ENCODE data around the gene HERPUD1. TPM values are rescaled to one million over a fixed set of nuclear protein-coding genes. Genes with fewer than 3 reads are reported as not detected.
"Not testable (repeated sequence)": the region's sequence is repeated elsewhere in the genome, so short reads cannot be mapped to it uniquely, and the experiment has no call there.

HERPUD1 gene, protein sequence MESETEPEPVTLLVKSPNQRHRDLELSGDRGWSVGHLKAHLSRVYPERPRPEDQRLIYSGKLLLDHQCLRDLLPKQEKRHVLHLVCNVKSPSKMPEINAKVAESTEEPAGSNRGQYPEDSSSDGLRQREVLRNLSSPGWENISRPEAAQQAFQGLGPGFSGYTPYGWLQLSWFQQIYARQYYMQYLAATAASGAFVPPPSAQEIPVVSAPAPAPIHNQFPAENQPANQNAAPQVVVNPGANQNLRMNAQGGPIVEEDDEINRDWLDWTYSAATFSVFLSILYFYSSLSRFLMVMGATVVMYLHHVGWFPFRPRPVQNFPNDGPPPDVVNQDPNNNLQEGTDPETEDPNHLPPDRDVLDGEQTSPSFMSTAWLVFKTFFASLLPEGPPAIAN
- polyA plus RNA-seq (2013): 252 and 267 TPM in 2 replicates

DNA sequence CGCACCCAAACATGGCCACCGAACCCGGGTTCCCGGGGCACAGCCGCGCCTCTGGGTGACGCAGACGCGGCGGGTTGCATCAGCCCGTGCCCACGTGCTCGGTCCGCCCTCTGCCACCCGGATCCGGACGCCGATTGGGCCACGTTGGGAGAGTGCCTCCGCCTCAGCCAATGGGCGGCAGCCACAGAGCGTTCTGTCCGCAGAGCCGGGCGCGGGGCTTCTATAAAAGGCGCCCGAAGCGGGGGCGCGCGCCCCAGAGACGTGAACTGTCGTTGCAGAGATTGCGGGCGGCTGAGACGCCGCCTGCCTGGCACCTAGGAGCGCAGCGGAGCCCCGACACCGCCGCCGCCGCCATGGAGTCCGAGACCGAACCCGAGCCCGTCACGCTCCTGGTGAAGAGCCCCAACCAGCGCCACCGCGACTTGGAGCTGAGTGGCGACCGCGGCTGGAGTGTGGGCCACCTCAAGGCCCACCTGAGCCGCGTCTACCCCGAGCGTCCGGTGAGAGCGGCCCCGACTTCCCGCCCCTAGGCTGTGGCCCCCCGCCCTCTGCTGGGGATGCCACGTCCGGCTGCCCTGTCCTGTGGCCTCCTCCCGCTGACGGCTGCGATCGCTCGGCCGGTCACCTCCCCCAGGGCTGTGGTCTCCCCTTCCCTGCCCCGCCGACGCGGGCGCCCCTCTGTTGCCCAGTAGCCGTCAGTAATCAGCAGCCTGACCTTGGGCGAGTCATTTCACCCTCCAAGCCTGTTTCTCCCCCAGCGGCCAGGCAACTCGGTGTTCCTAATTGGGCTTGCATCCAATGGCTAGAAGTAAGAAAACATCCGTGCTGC is at the start of gene HERPUD1:
Gene HERPUD1, plus strand, starts transcription at position 251 of the 829 bp plus-strand sequence. Its CDS starts 103 bp downstream, at position 354.
- WGBS (ENCODE audit: extremely low coverage, insufficient coverage, insufficient read length): no CpG with 5 or more reads among the region's 83 CpGs
- peak within 1 kb of the TSS; percentile 78 for H3K27ac ChIP-seq (ENCODE audit: low read depth, low read length)
- no peak within 1 kb of the TSS for H3K23ac ChIP-seq (ENCODE audit: low read length)
- H4K8ac ChIP-seq (ENCODE audit: low read depth, low read length): peak within 1 kb of the TSS; percentile 99
- H3K27me3 ChIP-seq (ENCODE audit: insufficient read depth, low read length): no peaks in the 10 kb centered on the region
- peak within 1 kb of the TSS; percentile 77 for H2BK5ac ChIP-seq (ENCODE audit: low read depth, low read length, poor library complexity)
- H3K4me3 ChIP-seq (ENCODE audit: low read depth, low read length): peak within 1 kb of the TSS; percentile 96
- peak within 1 kb of the TSS; percentile 96 for H3K4ac ChIP-seq (ENCODE audit: low read depth, low read length)
- peak within 1 kb of the TSS; percentile 95 for H3K14ac ChIP-seq (ENCODE audit: low read length)
- peak within 1 kb of the TSS; percentile 89 for H3K4me2 ChIP-seq (ENCODE audit: low read length)
- peak within 1 kb of the TSS; percentile 78 for H3K9ac ChIP-seq (ENCODE audit: low read length)
- peak; percentile 97 to 99 for DNase-seq
- H4K12ac ChIP-seq (ENCODE audit: low read depth, low read length): peak within 1 kb of the TSS; percentile 95
- peak within 1 kb of the TSS; percentile 72 for H2BK12ac ChIP-seq (ENCODE audit: low read length)
- H3K4me1 ChIP-seq (ENCODE audit: control insufficient read depth in 1 of 2, insufficient read depth in 2 of 2, low read length in 2 of 2): peaks cover 3 to 8% of the 10 kb centered on the region in 2 experiments
- H3K79me2 ChIP-seq (ENCODE audit: control insufficient read depth, insufficient read depth, low read length, poor library complexity): peaks cover 12% of the 10 kb centered on the region
- peak within 1 kb of the TSS; percentile 92 for H3K18ac ChIP-seq (ENCODE audit: low read length)
- H4K91ac ChIP-seq (ENCODE audit: low read depth, low read length): peak within 1 kb of the TSS; percentile 99
- peaks cover 15% of the 10 kb centered on the region for H3K79me1 ChIP-seq (ENCODE audit: low read length)
- H2AFZ ChIP-seq (ENCODE audit: insufficient read depth, low read length, poor library complexity): peak within 1 kb of the TSS; percentile 87
- peaks cover 5 to 9% of the 10 kb centered on the region in 2 experiments for H3K36me3 ChIP-seq (ENCODE audit: control insufficient read depth in 1 of 2, insufficient read depth in 2 of 2, low read length in 2 of 2)
- H2BK120ac ChIP-seq (ENCODE audit: insufficient read depth, low read length, poor library complexity): peak within 1 kb of the TSS; percentile 89
- no peaks in the 10 kb centered on the region for H3K9me3 ChIP-seq (ENCODE audit: insufficient read depth, low read depth, low read length)
- H2AK5ac ChIP-seq (ENCODE audit: low read length): peak within 1 kb of the TSS; percentile 47

DNA sequence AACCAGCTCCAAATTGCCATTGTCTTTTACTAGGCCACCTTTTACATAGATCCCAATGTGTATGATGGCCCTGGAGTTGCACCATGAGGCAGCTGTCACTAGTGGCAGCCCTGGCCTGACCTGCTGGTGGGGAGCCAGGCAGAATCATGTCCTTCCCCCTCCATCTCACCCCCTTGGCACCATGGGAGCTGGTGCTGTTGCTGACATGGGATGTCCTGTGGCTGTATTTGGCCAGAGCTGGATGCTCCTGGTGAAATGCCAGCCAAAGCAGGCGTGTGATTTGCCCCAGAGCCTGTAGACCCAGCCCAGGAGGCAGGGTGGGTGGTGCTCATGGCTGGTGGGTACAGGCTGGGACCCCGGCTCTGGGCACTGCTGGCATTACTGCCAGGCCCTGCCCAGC is 48.4 kb upstream of the HERPUD1 start:
- Histone ChIP-seq H3K4ac (ENCODE audit: low read depth, low read length) (no peak overlapping the region), H3K9me3 (ENCODE audit: insufficient read depth, low read depth, low read length) (peaks cover 8% of the 10 kb centered on the region), H3K79me2 (ENCODE audit: control insufficient read depth, insufficient read depth, low read length, poor library complexity) (no peaks in the 10 kb centered on the region), H3K9ac (ENCODE audit: low read length) (peak overlapping the region; percentile 10), H3K27ac (ENCODE audit: low read depth, low read length) (no peak overlapping the region), H3K23ac (ENCODE audit: low read length) (no peak overlapping the region), H4K91ac (ENCODE audit: low read depth, low read length) (no peak overlapping the region), H2BK12ac (ENCODE audit: low read length) (no peak overlapping the region), H3K36me3 (ENCODE audit: control insufficient read depth in 1 of 2, insufficient read depth in 2 of 2, low read length in 2 of 2) (no peaks in the 10 kb centered on the region), H3K4me2 (ENCODE audit: low read length) (no peak overlapping the region), H3K27me3 (ENCODE audit: insufficient read depth, low read length) (no peaks in the 10 kb centered on the region), H4K12ac (ENCODE audit: low read depth, low read length) (no peak overlapping the region), H2AFZ (ENCODE audit: insufficient read depth, low read length, poor library complexity) (no peak overlapping the region), H2BK120ac (ENCODE audit: insufficient read depth, low read length, poor library complexity) (no peak overlapping the region), H2BK5ac (ENCODE audit: low read depth, low read length, poor library complexity) (no peak overlapping the region), H3K4me1 (ENCODE audit: control insufficient read depth in 1 of 2, insufficient read depth in 2 of 2, low read length in 2 of 2) (no peaks in the 10 kb centered on the region), H2AK5ac (ENCODE audit: low read length) (no peak overlapping the region), H3K4me3 (ENCODE audit: low read depth, low read length) (no peak overlapping the region), H3K14ac (ENCODE audit: low read length) (peak overlapping the region; percentile 7), H3K18ac (ENCODE audit: low read length) (no peak overlapping the region), H3K79me1 (ENCODE audit: low read length) (no peaks in the 10 kb centered on the region), H4K8ac (ENCODE audit: low read depth, low read length) (no peak overlapping the region)
- no peak for DNase-seq
- WGBS (ENCODE audit: extremely low coverage, insufficient coverage, insufficient read length): no CpG with 5 or more reads among the region's 2 CpGs

DNA sequence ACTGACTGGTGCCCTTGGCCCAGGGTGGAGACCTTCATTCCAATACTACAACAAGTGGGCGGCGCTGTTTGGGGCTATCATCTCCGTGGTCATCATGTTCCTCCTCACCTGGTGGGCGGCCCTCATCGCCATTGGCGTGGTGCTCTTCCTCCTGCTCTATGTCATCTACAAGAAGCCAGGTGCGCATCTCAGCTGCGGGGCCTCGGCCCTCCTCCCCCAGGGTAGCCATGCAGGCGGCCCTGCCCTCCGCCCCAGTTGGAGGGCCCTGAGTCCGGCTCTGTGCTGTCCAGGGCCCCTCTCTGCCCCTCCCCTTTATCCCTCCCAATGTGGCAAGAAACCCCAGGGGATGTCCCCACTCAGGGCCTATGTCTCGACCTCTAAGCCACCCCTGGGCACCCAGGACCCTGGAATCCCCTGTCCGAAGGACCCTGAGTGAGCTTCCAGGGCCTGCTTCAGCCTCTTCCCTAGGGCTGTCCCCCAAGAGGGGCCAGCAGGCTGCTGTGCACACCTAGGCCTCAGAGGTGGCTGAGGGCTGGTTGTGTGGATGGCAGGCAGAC is 47.8 kb upstream of the HERPUD1 start:
- Histone ChIP-seq H3K79me2 (ENCODE audit: control insufficient read depth, insufficient read depth, low read length, poor library complexity) (no peaks in the 10 kb centered on the region), H3K9me3 (ENCODE audit: insufficient read depth, low read depth, low read length) (peaks cover 8% of the 10 kb centered on the region), H3K23ac (ENCODE audit: low read length) (no peak overlapping the region), H2AK5ac (ENCODE audit: low read length) (no peak overlapping the region), H4K12ac (ENCODE audit: low read depth, low read length) (no peak overlapping the region), H3K4ac (ENCODE audit: low read depth, low read length) (no peak overlapping the region), H3K9ac (ENCODE audit: low read length) (no peak overlapping the region), H3K4me3 (ENCODE audit: low read depth, low read length) (no peak overlapping the region), H3K79me1 (ENCODE audit: low read length) (no peaks in the 10 kb centered on the region), H2BK5ac (ENCODE audit: low read depth, low read length, poor library complexity) (no peak overlapping the region), H3K18ac (ENCODE audit: low read length) (no peak overlapping the region), H3K27me3 (ENCODE audit: insufficient read depth, low read length) (no peaks in the 10 kb centered on the region), H4K91ac (ENCODE audit: low read depth, low read length) (no peak overlapping the region), H4K8ac (ENCODE audit: low read depth, low read length) (no peak overlapping the region), H2AFZ (ENCODE audit: insufficient read depth, low read length, poor library complexity) (no peak overlapping the region), H3K27ac (ENCODE audit: low read depth, low read length) (no peak overlapping the region), H2BK120ac (ENCODE audit: insufficient read depth, low read length, poor library complexity) (no peak overlapping the region), H2BK12ac (ENCODE audit: low read length) (no peak overlapping the region), H3K36me3 (ENCODE audit: control insufficient read depth in 1 of 2, insufficient read depth in 2 of 2, low read length in 2 of 2) (no peaks in the 10 kb centered on the region), H3K14ac (ENCODE audit: low read length) (peak overlapping the region; percentile 7), H3K4me1 (ENCODE audit: control insufficient read depth in 1 of 2, insufficient read depth in 2 of 2, low read length in 2 of 2) (no peaks in the 10 kb centered on the region), H3K4me2 (ENCODE audit: low read length) (no peak overlapping the region)
- WGBS (ENCODE audit: extremely low coverage, insufficient coverage, insufficient read length): no CpG with 5 or more reads among the region's 14 CpGs
- no peak for DNase-seq

DNA sequence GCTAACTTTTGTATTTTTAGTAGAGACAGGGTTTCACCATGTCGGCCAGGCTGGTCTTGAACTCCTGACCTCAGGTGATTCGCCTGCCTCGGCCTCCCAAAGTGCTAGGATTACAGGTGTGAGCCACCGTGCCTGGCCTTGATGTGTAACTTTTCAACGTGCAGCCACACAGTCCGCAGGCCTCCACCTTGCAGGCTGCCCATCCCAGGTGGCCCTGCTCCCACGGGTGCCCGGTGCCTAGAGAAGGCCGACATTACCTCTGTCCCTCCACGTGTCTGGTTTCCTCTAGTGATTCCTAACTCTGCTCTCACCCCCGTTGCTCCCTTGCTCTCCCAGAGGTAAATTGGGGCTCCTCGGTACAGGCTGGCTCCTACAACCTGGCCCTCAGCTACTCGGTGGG is 47.0 kb upstream of the HERPUD1 start:
- not testable (repeated sequence) for H3K14ac ChIP-seq (ENCODE audit: low read length); H2AFZ ChIP-seq (ENCODE audit: insufficient read depth, low read length, poor library complexity); H2AK5ac ChIP-seq (ENCODE audit: low read length); H3K27me3 ChIP-seq (ENCODE audit: insufficient read depth, low read length); H3K79me2 ChIP-seq (ENCODE audit: control insufficient read depth, insufficient read depth, low read length, poor library complexity); H2BK12ac ChIP-seq (ENCODE audit: low read length); H4K91ac ChIP-seq (ENCODE audit: low read depth, low read length); H3K23ac ChIP-seq (ENCODE audit: low read length); H3K27ac ChIP-seq (ENCODE audit: low read depth, low read length); H4K8ac ChIP-seq (ENCODE audit: low read depth, low read length); H3K9ac ChIP-seq (ENCODE audit: low read length); H2BK120ac ChIP-seq (ENCODE audit: insufficient read depth, low read length, poor library complexity); H3K79me1 ChIP-seq (ENCODE audit: low read length); H3K9me3 ChIP-seq (ENCODE audit: insufficient read depth, low read depth, low read length); DNase-seq; H2BK5ac ChIP-seq (ENCODE audit: low read depth, low read length, poor library complexity); H3K18ac ChIP-seq (ENCODE audit: low read length); H3K4me2 ChIP-seq (ENCODE audit: low read length); H4K12ac ChIP-seq (ENCODE audit: low read depth, low read length); H3K4me1 ChIP-seq (ENCODE audit: control insufficient read depth in 1 of 2, insufficient read depth in 2 of 2, low read length in 2 of 2); H3K4ac ChIP-seq (ENCODE audit: low read depth, low read length); H3K4me3 ChIP-seq (ENCODE audit: low read depth, low read length); H3K36me3 ChIP-seq (ENCODE audit: control insufficient read depth in 1 of 2, insufficient read depth in 2 of 2, low read length in 2 of 2)
- WGBS (ENCODE audit: extremely low coverage, insufficient coverage, insufficient read length): no CpG with 5 or more reads among the region's 13 CpGs

All from trophoblast cell (in vitro differentiated cells and primary cell).